Tibial nerve (tissue), 3 donors: Measurements from ENCODE around the gene MRTFB.

Experiments used
- POLR2A ChIP-seq, 2 donors: fragments of 450-650 bp; IDR thresholded peaks; one replicate each; pipeline ENCODE4 v1.6.1; 2017; ENCODE audit warnings: antibody characterized with exemption in 2 of 2, mild to moderate bottlenecking in 2 of 2, moderate library complexity in 2 of 2
- TF ChIP-seq, protein P1 (sequence below), 5 experiments: fragments of 200-600 bp in 3 of 5; fragments of 450-650 bp in 2 of 5; sonication (generic) in 3 of 5; IDR thresholded peaks; one replicate each; pipeline ENCODE4 v1.5.1; 2016 to 2019; ENCODE audit warnings: antibody characterized with exemption in 5 of 5, mild to moderate bottlenecking in 3 of 5, moderate library complexity in 2 of 5

DNA sequence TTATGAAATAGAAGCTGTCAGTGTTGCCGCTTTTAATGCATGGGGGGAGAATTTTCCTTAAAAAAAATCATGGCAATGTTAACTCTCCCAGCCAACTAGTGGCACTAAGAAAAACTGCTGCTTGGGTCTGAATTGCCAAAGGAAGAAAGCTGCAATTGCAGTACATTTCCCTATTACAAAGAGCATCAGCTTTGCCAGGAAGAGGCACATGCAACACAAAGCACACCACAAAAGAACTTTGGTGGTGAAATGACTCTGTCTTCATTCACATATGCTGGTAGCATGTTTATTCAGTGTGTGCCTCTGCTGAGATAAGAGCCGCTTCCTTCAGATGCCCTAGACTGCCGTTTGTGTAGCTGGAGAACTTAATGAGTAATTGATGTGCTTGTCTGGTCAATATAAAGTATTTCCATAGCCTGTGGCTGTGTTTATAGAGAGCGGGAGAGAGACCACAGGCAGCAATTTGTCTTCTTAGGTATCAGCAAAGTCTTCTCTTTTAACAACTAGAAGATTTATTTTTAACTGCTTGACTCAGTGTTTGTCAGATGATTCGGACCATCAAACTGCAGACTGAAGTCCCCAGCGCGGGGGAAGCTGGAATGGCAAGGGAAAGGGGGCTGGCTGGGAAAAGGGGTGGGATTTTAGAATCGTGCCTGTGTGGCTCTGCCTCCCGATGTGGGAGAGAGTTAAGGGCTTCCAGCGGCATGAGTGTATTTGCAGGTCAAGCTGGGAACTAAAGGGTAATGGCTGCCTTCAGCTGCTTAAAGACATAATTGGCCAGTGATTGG, 115.1 kb downstream of the MRTFB start:
- TF ChIP-seq POLR2A (IDR thresholded peaks at IDR 0.05) = no peak
- TF ChIP-seq, protein P1, sequence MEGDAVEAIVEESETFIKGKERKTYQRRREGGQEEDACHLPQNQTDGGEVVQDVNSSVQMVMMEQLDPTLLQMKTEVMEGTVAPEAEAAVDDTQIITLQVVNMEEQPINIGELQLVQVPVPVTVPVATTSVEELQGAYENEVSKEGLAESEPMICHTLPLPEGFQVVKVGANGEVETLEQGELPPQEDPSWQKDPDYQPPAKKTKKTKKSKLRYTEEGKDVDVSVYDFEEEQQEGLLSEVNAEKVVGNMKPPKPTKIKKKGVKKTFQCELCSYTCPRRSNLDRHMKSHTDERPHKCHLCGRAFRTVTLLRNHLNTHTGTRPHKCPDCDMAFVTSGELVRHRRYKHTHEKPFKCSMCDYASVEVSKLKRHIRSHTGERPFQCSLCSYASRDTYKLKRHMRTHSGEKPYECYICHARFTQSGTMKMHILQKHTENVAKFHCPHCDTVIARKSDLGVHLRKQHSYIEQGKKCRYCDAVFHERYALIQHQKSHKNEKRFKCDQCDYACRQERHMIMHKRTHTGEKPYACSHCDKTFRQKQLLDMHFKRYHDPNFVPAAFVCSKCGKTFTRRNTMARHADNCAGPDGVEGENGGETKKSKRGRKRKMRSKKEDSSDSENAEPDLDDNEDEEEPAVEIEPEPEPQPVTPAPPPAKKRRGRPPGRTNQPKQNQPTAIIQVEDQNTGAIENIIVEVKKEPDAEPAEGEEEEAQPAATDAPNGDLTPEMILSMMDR (IDR thresholded peaks at IDR 0.05) = peak in 4 of 5 experiments; percentile 22 to 37 (median 24)
